GM19240 (cell line): ENCODE measurements around the gene TOGARAM1.

Source experiments
- DNase-seq: peaks from one replicate; pipeline ENCODE4 v3.0.0; 2011; ENCODE audit warnings: low spot score; ENCODE audit not compliant: insufficient read length

The TOGARAM1 gene

GRCh38 chr14:45083976-45084722 is 122.2 kb downstream of the TOGARAM1 start, which contains the start of gene PRPF39:
PRPF39 (plus strand) TSS chr14:45084116; CDS start chr14:45095240, 11,124 bp downstream.
- peak; percentile 93 for DNase-seq

- DNase-seq = no peak
Observed at GRCh38 chr14:45084946-45085346, 123.0 kb downstream of the TOGARAM1 start.

DNA sequence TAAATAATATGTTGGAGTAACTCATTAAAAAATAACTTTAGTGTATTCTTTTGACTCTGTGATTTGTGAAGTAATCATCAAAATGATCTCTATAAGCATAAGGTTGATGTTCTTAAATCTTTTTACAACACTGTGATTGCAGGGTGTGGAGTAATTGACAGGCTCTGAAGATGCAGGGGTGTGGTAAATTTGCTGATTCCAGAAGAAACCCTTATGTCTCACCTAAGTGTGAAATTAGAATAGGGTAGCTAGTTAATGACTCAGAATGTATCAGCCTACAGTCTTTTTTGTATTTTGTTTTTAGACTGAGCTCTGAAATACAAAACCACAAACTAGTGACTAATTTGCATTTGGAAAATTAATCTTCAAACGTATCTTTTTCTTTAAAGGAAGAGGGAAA is 127.8 kb downstream of the TOGARAM1 start:
- no peak for DNase-seq

GRCh38 chr14:45091710-45092109 is 129.7 kb downstream of the TOGARAM1 start:
- no peak for DNase-seq

- no peak for DNase-seq
Observed at GRCh38 chr14:45094275-45094674, 132.3 kb downstream of the TOGARAM1 start.

DNA sequence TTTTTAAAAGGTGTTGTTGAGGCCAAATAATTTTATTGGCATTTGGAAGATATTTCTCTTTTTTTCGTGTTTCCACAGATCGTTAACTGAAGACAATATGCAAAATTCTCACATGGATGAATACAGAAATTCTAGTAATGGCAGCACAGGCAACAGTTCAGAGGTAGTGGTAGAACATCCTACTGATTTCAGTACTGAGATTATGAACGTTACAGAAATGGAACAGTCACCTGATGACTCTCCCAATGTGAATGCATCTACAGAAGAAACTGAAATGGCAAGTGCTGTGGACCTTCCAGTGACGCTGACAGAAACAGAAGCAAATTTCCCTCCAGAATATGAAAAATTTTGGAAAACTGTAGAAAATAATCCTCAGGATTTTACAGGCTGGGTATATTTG is 133.2 kb downstream of the TOGARAM1 start:
- no peak for DNase-seq

- DNase-seq = no peak
Observed at GRCh38 chr14:45096218-45096617, 134.2 kb downstream of the TOGARAM1 start.

- no peak for DNase-seq
Observed at GRCh38 chr14:45103806-45104205, 141.8 kb downstream of the TOGARAM1 start.

DNA sequence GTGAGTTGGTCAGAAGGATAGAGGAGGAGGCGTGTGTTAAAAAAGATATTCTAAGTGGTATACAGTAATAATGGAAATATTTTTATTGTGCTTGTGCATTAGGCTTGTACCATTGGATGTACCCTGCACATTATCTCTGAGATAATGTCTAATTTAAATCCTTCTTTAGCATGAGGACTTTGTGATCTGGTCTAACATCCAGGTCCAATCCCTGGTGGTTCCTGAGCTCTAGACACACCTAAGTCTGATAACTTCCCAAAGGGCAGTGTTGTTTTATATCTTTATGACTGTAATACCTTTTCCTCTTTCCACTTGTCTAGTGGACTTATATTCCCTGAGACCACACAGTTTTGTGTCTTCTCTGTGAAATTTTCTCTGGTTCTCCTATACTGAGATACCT is 142.6 kb downstream of the TOGARAM1 start:
- no peak for DNase-seq

- no peak for DNase-seq
Observed at GRCh38 chr14:45112896-45113781, 151.1 kb downstream of the TOGARAM1 start.

DNA sequence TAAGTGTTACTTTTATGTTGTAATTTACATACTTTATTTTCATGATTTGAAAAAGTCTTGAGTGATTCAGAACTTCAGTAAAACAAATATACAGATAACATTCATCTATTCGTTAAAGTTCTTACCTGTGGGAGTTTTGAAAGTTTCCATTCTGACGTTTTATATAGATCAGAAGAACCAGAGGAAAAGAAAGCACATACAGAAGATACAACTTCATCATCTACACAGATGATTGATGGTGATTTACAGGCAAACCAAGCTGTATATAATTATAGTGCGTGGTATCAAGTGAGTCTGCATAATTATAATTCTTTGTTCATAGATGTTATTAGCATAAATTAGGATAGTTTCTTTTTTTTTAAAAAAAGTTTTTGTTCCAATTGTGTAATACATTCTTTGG is 152.3 kb downstream of the TOGARAM1 start:
- DNase-seq = no peak

DNA sequence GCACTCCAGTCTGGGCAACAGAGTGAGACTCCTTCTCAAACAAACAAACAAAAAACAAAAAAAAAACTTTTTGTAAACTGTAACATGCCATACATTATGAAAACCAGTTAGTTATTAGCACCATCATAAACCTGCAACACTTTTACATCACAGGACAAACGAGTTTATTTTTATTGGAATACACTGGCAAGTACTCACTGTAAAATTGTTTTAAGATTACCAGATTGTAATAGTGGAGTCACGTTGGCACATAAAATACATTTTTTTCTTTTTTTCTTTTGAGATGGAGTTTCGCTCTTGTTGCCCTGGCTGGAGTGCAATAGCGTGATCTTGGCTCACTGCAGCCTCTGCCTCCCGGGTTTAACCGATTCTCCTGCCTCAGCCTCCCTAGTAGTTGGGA is 156.6 kb downstream of the TOGARAM1 start:
- DNase-seq = no peak

DNA sequence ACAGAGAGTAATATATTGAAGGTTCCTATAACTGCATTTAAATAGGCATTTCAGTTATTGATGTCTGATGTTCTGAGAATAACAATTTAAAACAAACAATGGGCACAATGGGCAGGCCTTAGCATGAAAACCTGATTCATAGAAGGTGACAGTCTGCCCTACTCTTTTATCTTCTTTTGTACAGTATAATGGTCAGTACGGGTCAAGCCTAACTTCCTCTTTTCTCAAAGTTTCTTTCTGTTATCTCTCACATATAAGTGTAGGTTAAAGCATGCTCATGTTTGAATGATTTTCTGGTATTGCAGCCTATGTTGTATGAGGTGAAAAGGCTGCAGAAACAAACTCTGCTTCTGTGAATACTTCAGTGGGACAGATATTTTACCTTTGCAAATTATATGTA is 158.1 kb downstream of the TOGARAM1 start:
- DNase-seq = no peak

DNA sequence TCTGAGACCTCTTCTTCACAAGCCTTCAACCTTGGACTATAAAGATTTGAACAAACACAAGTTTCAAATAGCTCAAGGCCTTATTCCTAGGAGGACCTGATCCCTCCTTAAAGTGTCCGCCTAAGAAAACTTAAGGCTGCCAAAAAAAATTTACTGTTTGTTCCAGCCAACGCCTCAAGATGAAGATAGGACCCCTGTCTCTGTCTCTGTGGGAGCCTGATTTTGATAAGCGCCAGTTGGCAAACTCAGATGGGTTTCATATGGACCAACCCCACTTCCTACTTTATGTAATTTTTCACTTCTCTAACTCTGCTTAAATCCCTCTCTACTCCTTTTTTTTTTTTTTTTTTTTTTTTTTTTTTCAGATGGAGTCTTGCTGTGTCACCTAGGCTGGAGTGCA is 161.3 kb downstream of the TOGARAM1 start:
- DNase-seq = no peak
